ENCODE data around the gene STARD3NL. TPM values are rescaled to one million over a fixed set of nuclear protein-coding genes. Genes with fewer than 3 reads are reported as not detected.
"Not testable (repeated sequence)": the region's sequence is repeated elsewhere in the genome, so short reads cannot be mapped to it uniquely, and the experiment has no call there.

The STARD3NL gene
- total RNA-seq, 1 donor from 2014 or later: 36.9 TPM

GRCh38 chr7:38162036-38162435 is 16.0 kb upstream of the STARD3NL start:
- no peak overlapping the region for H3K27ac Mint-ChIP-seq
- TF ChIP-seq, protein P1, sequence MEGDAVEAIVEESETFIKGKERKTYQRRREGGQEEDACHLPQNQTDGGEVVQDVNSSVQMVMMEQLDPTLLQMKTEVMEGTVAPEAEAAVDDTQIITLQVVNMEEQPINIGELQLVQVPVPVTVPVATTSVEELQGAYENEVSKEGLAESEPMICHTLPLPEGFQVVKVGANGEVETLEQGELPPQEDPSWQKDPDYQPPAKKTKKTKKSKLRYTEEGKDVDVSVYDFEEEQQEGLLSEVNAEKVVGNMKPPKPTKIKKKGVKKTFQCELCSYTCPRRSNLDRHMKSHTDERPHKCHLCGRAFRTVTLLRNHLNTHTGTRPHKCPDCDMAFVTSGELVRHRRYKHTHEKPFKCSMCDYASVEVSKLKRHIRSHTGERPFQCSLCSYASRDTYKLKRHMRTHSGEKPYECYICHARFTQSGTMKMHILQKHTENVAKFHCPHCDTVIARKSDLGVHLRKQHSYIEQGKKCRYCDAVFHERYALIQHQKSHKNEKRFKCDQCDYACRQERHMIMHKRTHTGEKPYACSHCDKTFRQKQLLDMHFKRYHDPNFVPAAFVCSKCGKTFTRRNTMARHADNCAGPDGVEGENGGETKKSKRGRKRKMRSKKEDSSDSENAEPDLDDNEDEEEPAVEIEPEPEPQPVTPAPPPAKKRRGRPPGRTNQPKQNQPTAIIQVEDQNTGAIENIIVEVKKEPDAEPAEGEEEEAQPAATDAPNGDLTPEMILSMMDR (IDR thresholded peaks at IDR 0.05; ENCODE audit: unreplicated experiment): no peak
- peaks cover 4% of the 10 kb centered on the region for H3K27me3 Mint-ChIP-seq (ENCODE audit: low read depth)
- H3K9me3 Mint-ChIP-seq: peaks cover 32% of the 10 kb centered on the region
- H3K4me3 Mint-ChIP-seq: no peak overlapping the region
- no peaks in the 10 kb centered on the region for H3K36me3 Mint-ChIP-seq
- no peaks in the 10 kb centered on the region for H3K4me1 Mint-ChIP-seq
- no peak for DNase-seq (ENCODE audit: low spot score in 2 of 2, unreplicated experiment in 2 of 2)

- Mint-ChIP-seq H3K27ac (no peak overlapping the region), H3K4me1 (peaks cover 2% of the 10 kb centered on the region), H3K27me3 (ENCODE audit: low read depth) (peaks cover 4% of the 10 kb centered on the region), H3K9me3 (peaks cover 32% of the 10 kb centered on the region), H3K36me3 (no peaks in the 10 kb centered on the region), H3K4me3 (no peak overlapping the region)
- TF ChIP-seq, protein P1 (IDR thresholded peaks at IDR 0.05; ENCODE audit: unreplicated experiment): no peak
- DNase-seq (ENCODE audit: low spot score in 2 of 2, unreplicated experiment in 2 of 2): no peak
These were observed 14.4 kb upstream of the STARD3NL start for GRCh38 chr7:38163671-38164070.

DNA sequence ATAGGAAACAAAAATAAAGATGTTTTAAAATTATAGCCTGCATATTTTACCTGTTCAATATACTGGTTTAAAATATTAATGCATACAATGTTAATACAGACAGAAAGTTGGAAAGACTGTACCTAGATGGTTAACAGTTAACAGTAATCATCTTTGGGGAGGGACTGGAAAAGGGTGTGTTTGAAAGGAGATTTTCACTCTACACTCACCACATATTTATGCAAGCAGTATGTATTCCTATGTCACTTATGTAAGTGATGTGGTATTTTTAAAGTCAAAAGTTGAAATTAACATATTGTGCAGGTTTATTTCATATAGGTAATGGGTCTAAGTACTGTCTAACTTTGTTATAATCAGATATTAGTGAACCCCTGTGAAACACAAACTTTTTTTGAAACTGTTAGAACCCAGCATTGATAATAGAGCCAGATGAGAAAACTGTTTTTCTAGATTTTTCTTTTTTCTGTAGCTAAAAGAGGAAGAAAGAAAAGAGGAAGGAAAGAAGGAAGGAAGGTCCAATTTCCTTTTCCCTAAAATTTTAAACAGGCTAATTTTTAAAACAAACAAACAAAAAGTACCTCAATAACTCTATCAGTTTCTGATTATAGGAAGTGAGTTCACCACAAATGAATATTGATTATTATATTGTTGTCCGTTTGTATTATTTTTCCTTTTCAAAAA is 9.0 kb upstream of the STARD3NL start:
- TF ChIP-seq, protein P1 (IDR thresholded peaks at IDR 0.05; ENCODE audit: unreplicated experiment): no peak
- H3K4me3 Mint-ChIP-seq: no peak overlapping the region
- peaks cover 7% of the 10 kb centered on the region for H3K27me3 Mint-ChIP-seq (ENCODE audit: low read depth)
- no peak overlapping the region for H3K27ac Mint-ChIP-seq
- H3K9me3 Mint-ChIP-seq: peaks cover 21% of the 10 kb centered on the region
- peaks cover 19% of the 10 kb centered on the region for H3K4me1 Mint-ChIP-seq
- DNase-seq (ENCODE audit: low spot score in 2 of 2, unreplicated experiment in 2 of 2): no peak
- H3K36me3 Mint-ChIP-seq: no peaks in the 10 kb centered on the region

GRCh38 chr7:38169847-38170246 is 8.2 kb upstream of the STARD3NL start:
- peaks cover 19% of the 10 kb centered on the region for H3K4me1 Mint-ChIP-seq
- H3K9me3 Mint-ChIP-seq: peaks cover 19% of the 10 kb centered on the region
- DNase-seq (ENCODE audit: low spot score in 2 of 2, unreplicated experiment in 2 of 2): no peak
- peaks cover 10% of the 10 kb centered on the region for H3K27me3 Mint-ChIP-seq (ENCODE audit: low read depth)
- H3K36me3 Mint-ChIP-seq: no peaks in the 10 kb centered on the region
- no peak overlapping the region for H3K4me3 Mint-ChIP-seq
- TF ChIP-seq, protein P1 (IDR thresholded peaks at IDR 0.05; ENCODE audit: unreplicated experiment): no peak
- no peak overlapping the region for H3K27ac Mint-ChIP-seq

- peaks cover 13% of the 10 kb centered on the region for H3K27me3 Mint-ChIP-seq (ENCODE audit: low read depth)
- peaks cover 19% of the 10 kb centered on the region for H3K9me3 Mint-ChIP-seq
These were observed 6.2 kb upstream of the STARD3NL start for GRCh38 chr7:38171623-38172391.

DNA sequence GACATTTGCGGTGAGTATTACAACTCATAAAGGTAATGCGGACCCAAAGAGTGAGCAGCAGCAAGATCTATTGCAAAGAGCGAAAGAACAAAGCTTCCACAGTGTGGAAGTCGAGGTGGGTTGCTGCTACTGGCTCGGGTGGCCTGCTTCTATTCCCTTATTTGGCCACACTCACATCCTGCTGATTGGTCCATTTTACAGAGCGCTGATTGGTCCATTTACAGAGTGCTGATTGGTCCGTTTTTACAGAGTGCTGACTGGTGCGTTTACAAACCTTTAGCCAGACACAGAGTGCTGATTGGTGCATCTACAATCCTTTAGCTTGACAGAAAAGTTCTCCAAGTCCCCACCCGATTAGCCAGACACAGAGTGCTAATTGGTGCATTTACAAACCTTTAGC is 2.5 kb upstream of the STARD3NL start:
- not testable (repeated sequence) for DNase-seq (ENCODE audit: low spot score in 2 of 2, unreplicated experiment in 2 of 2); H3K4me3 Mint-ChIP-seq; H3K36me3 Mint-ChIP-seq; H3K27ac Mint-ChIP-seq
- peaks cover 11% of the 10 kb centered on the region for H3K27me3 Mint-ChIP-seq (ENCODE audit: low read depth)
- H3K4me1 Mint-ChIP-seq: peaks cover 26% of the 10 kb centered on the region
- peaks cover 19% of the 10 kb centered on the region for H3K9me3 Mint-ChIP-seq

More at GRCh38 chr7:38171623-38172391, 6.2 kb upstream of the STARD3NL start:
- Mint-ChIP-seq H3K27ac (no peak overlapping the region), H3K4me1 (peaks cover 19% of the 10 kb centered on the region), H3K36me3 (no peaks in the 10 kb centered on the region), H3K4me3 (no peak overlapping the region)
- DNase-seq (ENCODE audit: low spot score in 2 of 2, unreplicated experiment in 2 of 2): no peak
- TF ChIP-seq, protein P1 (IDR thresholded peaks at IDR 0.05; ENCODE audit: unreplicated experiment): no peak

Data from mesothelial cell of epicardium (in vitro differentiated cells).